Mesothelial cell of epicardium (in vitro differentiated cells): ENCODE data around the gene CDKAL1. TPM values are rescaled to one million over a fixed set of nuclear protein-coding genes. Genes with fewer than 3 reads are reported as not detected.

Experiments
- DNase-seq, 2 experiments: peaks; one replicate each; pipeline ENCODE4 v3.0.0; 2021; ENCODE audit warnings: low spot score in 2 of 2; ENCODE audit not compliant: unreplicated experiment in 2 of 2
- H3K27ac Mint-ChIP-seq: 2 replicates; pipeline ENCODE4 v1.8.0; 2021; ENCODE audit warnings: mixed read lengths
- H3K27me3 Mint-ChIP-seq: 2 replicates; pipeline ENCODE4 v1.8.0; 2021; ENCODE audit warnings: low read depth, mixed read lengths
- H3K36me3 Mint-ChIP-seq: 2 replicates; pipeline ENCODE4 v1.8.0; 2021; ENCODE audit warnings: mixed read lengths
- H3K4me1 Mint-ChIP-seq: 2 replicates; pipeline ENCODE4 v1.8.0; 2021; ENCODE audit warnings: mixed read lengths
- H3K4me3 Mint-ChIP-seq: 2 replicates; pipeline ENCODE4 v1.8.0; 2021; ENCODE audit warnings: mild to moderate bottlenecking, moderate library complexity, mixed read lengths
- H3K9me3 Mint-ChIP-seq: 2 replicates; pipeline ENCODE4 v1.8.0; 2021; ENCODE audit warnings: mixed read lengths
- CTCF ChIP-seq: fragments of 200-600 bp; sonication (generic); IDR thresholded peaks from one replicate; pipeline ENCODE4 v1.5.0; 2021; ENCODE audit warnings: antibody characterized with exemption; ENCODE audit not compliant: unreplicated experiment
- total RNA-seq: library from RNA; stranded (reverse); gene quantifications from 3 replicates; pipeline ENCODE4 v1.2.1, GENCODE V29; 2021

Gene CDKAL1
- total RNA-seq, 1 donor from 2014 or later = 22.6 TPM

GRCh38 chr6:21257125-21257524, 722.9 kb downstream of the CDKAL1 start:
- no peak for DNase-seq
- Mint-ChIP-seq H3K4me3 (no peak overlapping the region), H3K27ac (no peak overlapping the region), H3K4me1 (peaks cover 6% of the 10 kb centered on the region), H3K27me3 (no peaks in the 10 kb centered on the region), H3K9me3 (peaks cover 21% of the 10 kb centered on the region), H3K36me3 (peaks cover 12% of the 10 kb centered on the region)
- no peak for TF ChIP-seq CTCF

- TF ChIP-seq CTCF = no peak
- peaks cover 6% of the 10 kb centered on the region for H3K36me3 Mint-ChIP-seq
- DNase-seq = no peak
- H3K27ac Mint-ChIP-seq = no peak overlapping the region
- peaks cover 8% of the 10 kb centered on the region for H3K4me1 Mint-ChIP-seq
- H3K9me3 Mint-ChIP-seq = peaks cover 14% of the 10 kb centered on the region
- no peak overlapping the region for H3K4me3 Mint-ChIP-seq
- H3K27me3 Mint-ChIP-seq = no peaks in the 10 kb centered on the region
These were observed 724.4 kb downstream of the CDKAL1 start for GRCh38 chr6:21258665-21259064.

DNA sequence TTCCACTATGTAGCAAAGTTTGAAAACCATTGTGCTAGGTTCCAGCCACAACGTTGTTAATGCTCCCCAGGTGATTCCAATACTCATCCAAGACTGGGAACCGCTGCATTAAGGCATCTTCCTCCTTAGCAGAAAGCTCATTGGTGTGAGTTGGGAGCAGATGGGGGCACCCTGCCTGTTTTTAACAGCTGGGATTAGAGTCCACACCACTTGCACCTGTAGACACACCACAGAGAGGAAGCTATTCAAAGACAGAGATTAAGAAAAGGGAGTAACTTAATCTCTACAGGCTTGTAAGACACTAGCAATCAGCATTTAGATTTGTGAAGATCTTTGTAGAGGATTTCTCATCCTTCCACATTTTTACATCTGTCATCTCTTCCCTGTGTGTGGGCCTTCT, 725.4 kb downstream of the CDKAL1 start:
- Mint-ChIP-seq H3K36me3 (peaks cover 2% of the 10 kb centered on the region), H3K27ac (no peak overlapping the region), H3K27me3 (no peaks in the 10 kb centered on the region), H3K4me1 (peaks cover 18% of the 10 kb centered on the region), H3K9me3 (peaks cover 4% of the 10 kb centered on the region), H3K4me3 (no peak overlapping the region)
- TF ChIP-seq CTCF = no peak
- no peak for DNase-seq

DNA sequence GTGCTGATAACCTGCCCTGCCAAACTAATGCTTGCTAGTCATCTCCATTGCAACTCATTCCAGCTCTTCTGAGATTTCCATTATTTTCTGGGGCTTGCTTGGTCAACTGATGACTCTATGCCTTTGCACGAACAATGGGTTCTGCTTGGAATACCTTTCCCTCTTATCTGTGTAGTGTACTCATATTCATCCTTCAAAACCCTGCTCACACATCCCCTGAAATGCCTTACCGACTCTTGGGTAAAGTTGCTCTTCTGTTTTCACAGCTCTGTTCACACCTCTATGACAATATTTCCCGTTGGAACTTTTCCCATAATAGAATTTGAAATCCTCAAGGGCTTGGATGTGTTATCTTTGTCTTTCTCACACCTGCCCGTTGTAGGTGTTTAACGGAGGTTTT, 728.2 kb downstream of the CDKAL1 start:
- TF ChIP-seq CTCF = no peak
- DNase-seq = no peak
- no peaks in the 10 kb centered on the region for H3K27me3 Mint-ChIP-seq
- H3K27ac Mint-ChIP-seq = no peak overlapping the region
- peaks cover 3% of the 10 kb centered on the region for H3K9me3 Mint-ChIP-seq
- no peak overlapping the region for H3K4me3 Mint-ChIP-seq
- H3K4me1 Mint-ChIP-seq = peaks cover 22% of the 10 kb centered on the region
- H3K36me3 Mint-ChIP-seq = peaks cover 1% of the 10 kb centered on the region

DNA sequence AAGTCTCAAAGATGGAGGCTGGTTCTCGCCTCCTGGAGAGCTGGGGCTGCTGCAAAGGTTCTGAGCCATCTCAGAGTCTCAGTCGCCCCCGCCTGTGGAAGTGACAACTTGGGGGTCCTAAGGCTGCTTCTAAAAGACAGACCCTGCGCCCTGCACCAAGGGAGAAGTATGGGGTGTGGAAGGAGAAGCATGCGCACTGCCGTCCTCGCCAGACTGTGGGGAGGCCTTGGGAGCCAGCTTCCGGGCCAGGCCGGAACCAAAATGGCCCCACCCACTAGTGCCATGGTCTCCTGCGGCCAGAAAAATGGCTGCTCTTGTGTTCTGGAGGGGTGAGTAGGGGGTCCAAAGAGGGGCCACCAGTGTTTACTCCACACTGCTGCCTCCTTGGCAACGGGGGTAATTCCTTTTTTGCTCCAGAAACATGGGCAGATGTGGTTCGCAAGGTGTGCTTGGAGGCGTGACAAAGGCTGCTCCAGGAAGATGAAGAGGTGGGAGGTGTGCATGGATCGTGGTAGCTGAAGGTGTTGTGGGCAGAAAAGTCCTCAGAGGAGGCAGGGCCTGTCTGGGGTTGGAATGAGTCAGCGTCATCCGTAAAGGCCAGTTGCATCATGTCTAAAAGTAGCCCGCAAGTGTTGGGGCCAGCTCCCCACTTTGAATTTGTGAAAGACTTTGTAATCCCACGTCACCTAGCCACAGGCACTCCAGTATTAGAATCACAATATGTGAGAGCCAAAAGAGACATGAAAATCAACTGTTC, 729.5 kb downstream of the CDKAL1 start:
- Mint-ChIP-seq H3K4me1 (peaks cover 22% of the 10 kb centered on the region), H3K36me3 (peaks cover 1% of the 10 kb centered on the region), H3K9me3 (peaks cover 3% of the 10 kb centered on the region), H3K27me3 (no peaks in the 10 kb centered on the region), H3K27ac (no peak overlapping the region), H3K4me3 (no peak overlapping the region)
- no peak for TF ChIP-seq CTCF
- no peak for DNase-seq
